ENCODE data around the gene CABYR. TPM values are rescaled to one million over a fixed set of nuclear protein-coding genes. Genes with fewer than 3 reads are reported as not detected.

CABYR gene
- total RNA-seq, 1 experiment from 2014 or later: 10.6 TPM

DNA sequence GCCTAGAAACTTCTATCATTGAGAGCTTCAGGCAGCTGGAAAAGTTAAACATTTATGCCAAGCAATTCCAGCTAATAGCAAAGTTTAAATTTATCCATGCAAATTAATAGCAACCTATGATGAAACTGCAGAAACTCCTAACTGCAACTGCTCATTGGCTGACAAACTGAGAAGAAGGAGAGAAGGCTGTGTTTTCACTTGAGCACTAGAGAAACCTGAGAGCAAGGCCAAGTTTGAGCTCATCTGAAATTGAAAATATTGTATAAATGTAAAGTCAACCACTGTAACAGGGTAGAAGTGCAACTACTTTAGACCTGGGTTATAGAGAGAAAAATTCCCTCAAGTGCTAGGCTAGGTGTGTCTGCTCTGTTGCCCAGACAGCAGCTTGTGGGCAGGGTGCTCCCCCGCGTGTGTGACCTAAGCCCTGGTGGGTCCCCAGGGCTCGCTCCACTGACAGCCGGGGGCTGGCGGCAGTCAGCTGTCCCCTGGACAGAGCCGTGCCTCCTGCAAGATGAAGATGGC lies 50.2 kb downstream of the CABYR start:
- no peak overlapping the region for H3K27ac Mint-ChIP-seq (ENCODE audit: unreplicated experiment)
- no peak overlapping the region for H3K4me3 Mint-ChIP-seq (ENCODE audit: low read depth, unreplicated experiment)
- peaks cover 9% of the 10 kb centered on the region for H3K4me1 Mint-ChIP-seq (ENCODE audit: low read depth, unreplicated experiment)
- CTCF ChIA-PET: interaction anchor here (1.2 kb wide), 1 partner anchor 13 kb away, joined by 4 read pairs; no protein-coding TSS in a partner anchor
- no TSS peak for BruUV-seq (replicated peaks)
- DNase-seq: no peak
- no peaks in the 10 kb centered on the region for H3K27me3 Mint-ChIP-seq (ENCODE audit: unreplicated experiment)
- H3K9me3 Mint-ChIP-seq (ENCODE audit: low read depth, unreplicated experiment): no peaks in the 10 kb centered on the region
- intact Hi-C loops (cut with micrococcal nuclease; ENCODE audit: unreplicated experiment): no loop called here
- TF ChIP-seq CTCF (IDR thresholded peaks at IDR 0.05; ENCODE audit: unreplicated experiment): no peak
- no peaks in the 10 kb centered on the region for H3K36me3 Mint-ChIP-seq (ENCODE audit: insufficient read depth, unreplicated experiment)

GRCh38 chr18:24189664-24190346 lies 50.9 kb downstream of the CABYR start:
- H3K4me3 Mint-ChIP-seq (ENCODE audit: low read depth, unreplicated experiment): no peak overlapping the region
- no peak for TF ChIP-seq CTCF (IDR thresholded peaks at IDR 0.05; ENCODE audit: unreplicated experiment)
- no peak for DNase-seq
- intact Hi-C loops (cut with micrococcal nuclease; ENCODE audit: unreplicated experiment): no loop called here
- no peak overlapping the region for H3K27ac Mint-ChIP-seq (ENCODE audit: unreplicated experiment)
- H3K4me1 Mint-ChIP-seq (ENCODE audit: low read depth, unreplicated experiment): peaks cover 9% of the 10 kb centered on the region
- no peaks in the 10 kb centered on the region for H3K36me3 Mint-ChIP-seq (ENCODE audit: insufficient read depth, unreplicated experiment)
- no TSS peak for BruUV-seq (replicated peaks)
- CTCF ChIA-PET: no interaction called here
- H3K27me3 Mint-ChIP-seq (ENCODE audit: unreplicated experiment): no peaks in the 10 kb centered on the region
- no peaks in the 10 kb centered on the region for H3K9me3 Mint-ChIP-seq (ENCODE audit: low read depth, unreplicated experiment)

GRCh38 chr18:24190590-24190989 lies 51.7 kb downstream of the CABYR start:
- CTCF ChIA-PET: no interaction called here
- H3K27ac Mint-ChIP-seq (ENCODE audit: unreplicated experiment): no peak overlapping the region
- no peak overlapping the region for H3K4me3 Mint-ChIP-seq (ENCODE audit: low read depth, unreplicated experiment)
- no TSS peak for BruUV-seq (replicated peaks)
- no peaks in the 10 kb centered on the region for H3K9me3 Mint-ChIP-seq (ENCODE audit: low read depth, unreplicated experiment)
- intact Hi-C loops (cut with micrococcal nuclease; ENCODE audit: unreplicated experiment): no loop called here
- peaks cover 9% of the 10 kb centered on the region for H3K4me1 Mint-ChIP-seq (ENCODE audit: low read depth, unreplicated experiment)
- no peak for DNase-seq
- no peak for TF ChIP-seq CTCF (IDR thresholded peaks at IDR 0.05; ENCODE audit: unreplicated experiment)
- no peaks in the 10 kb centered on the region for H3K36me3 Mint-ChIP-seq (ENCODE audit: insufficient read depth, unreplicated experiment)
- H3K27me3 Mint-ChIP-seq (ENCODE audit: unreplicated experiment): no peaks in the 10 kb centered on the region

DNA sequence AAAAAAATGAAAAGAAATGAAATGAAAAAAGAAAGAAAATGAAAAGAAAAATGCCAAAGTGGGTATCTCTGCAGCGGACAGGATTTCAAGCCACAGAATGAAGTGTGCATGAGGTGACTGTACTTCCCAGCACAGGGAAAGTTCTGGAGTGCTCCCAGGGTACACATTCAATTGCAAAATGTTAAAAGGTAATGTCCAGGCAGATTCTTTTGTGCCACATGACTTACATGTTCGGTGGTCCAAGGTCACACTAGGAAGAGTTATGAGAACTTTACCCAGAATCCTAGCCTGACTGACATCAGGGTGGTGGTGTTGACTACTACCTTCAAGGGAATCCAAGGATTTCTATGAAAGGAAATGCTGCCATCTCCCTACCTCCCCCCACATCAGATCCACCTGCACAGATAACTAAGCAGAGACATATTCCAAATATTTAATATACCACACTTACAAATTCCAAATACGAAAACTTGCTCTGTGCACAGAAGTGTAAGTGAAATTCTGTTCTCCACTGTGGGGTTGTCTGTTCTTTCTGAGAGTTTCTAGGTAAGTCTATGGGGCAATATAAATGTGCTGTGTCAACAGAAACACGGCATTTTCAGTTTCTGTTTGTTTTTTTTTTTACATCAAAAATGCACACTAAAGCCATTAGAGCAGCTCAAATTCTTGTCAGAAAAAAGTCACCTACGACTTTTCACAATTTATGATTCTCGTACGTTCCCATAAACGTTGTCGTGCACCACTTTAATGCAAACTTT lies 56.6 kb downstream of the CABYR start:
- no TSS peak for BruUV-seq (replicated peaks)

More for the DNA sequence above, 56.6 kb downstream of the CABYR start:
- Mint-ChIP-seq H3K4me3 (ENCODE audit: low read depth, unreplicated experiment) (no peak overlapping the region), H3K36me3 (ENCODE audit: insufficient read depth, unreplicated experiment) (peaks cover 4% of the 10 kb centered on the region), H3K27ac (ENCODE audit: unreplicated experiment) (no peak overlapping the region), H3K4me1 (ENCODE audit: low read depth, unreplicated experiment) (peaks cover 17% of the 10 kb centered on the region), H3K9me3 (ENCODE audit: low read depth, unreplicated experiment) (no peaks in the 10 kb centered on the region), H3K27me3 (ENCODE audit: unreplicated experiment) (no peaks in the 10 kb centered on the region)
- no peak for DNase-seq
- CTCF ChIA-PET: no interaction called here
- TF ChIP-seq CTCF (IDR thresholded peaks at IDR 0.05; ENCODE audit: unreplicated experiment): no peak
- intact Hi-C loops (cut with micrococcal nuclease; ENCODE audit: unreplicated experiment): no loop called here
